Type B pancreatic cell (in vitro differentiated cells): ENCODE measurements around the gene TPMT. TPM values are rescaled to one million over a fixed set of nuclear protein-coding genes. Genes with fewer than 3 reads are reported as not detected.

Experiments used
- DNase-seq: peaks from one replicate; pipeline ENCODE4 v3.0.0; 2021; ENCODE audit warnings: mixed read lengths; ENCODE audit not compliant: unreplicated experiment; ENCODE audit errors: extremely low spot score
- H3K27ac Mint-ChIP-seq: 2 replicates; pipeline ENCODE4 v1.8.0; 2021; ENCODE audit warnings: mild to moderate bottlenecking, mixed read lengths
- H3K27me3 Mint-ChIP-seq: 2 replicates; pipeline ENCODE4 v1.8.0; 2021; ENCODE audit warnings: mixed read lengths
- H3K36me3 Mint-ChIP-seq: 2 replicates; pipeline ENCODE4 v1.8.0; 2021; ENCODE audit warnings: mixed read lengths
- H3K4me1 Mint-ChIP-seq: one replicate; pipeline ENCODE4 v1.8.0; 2021; ENCODE audit warnings: mixed read lengths; ENCODE audit not compliant: unreplicated experiment
- H3K4me3 Mint-ChIP-seq: 2 replicates; pipeline ENCODE4 v1.8.0; 2021; ENCODE audit warnings: mild to moderate bottlenecking, mixed read lengths
- H3K9me3 Mint-ChIP-seq: 2 replicates; pipeline ENCODE4 v1.8.0; 2021; ENCODE audit warnings: mixed read lengths
- total RNA-seq: library from RNA; stranded (reverse); gene quantifications from 2 replicates; pipeline ENCODE4 v1.2.1, GENCODE V29; 2021; ENCODE audit warnings: low replicate concordance
- TF ChIP-seq, protein P1 (sequence below): fragments of 200-600 bp; sonication (generic); conservative IDR thresholded peaks from 2 replicates; pipeline ENCODE4 v1.5.0; 2021; ENCODE audit warnings: antibody characterized with exemption, mild to moderate bottlenecking

Gene TPMT
- total RNA-seq, 1 donor from 2014 or later, result 12.8 TPM

DNA sequence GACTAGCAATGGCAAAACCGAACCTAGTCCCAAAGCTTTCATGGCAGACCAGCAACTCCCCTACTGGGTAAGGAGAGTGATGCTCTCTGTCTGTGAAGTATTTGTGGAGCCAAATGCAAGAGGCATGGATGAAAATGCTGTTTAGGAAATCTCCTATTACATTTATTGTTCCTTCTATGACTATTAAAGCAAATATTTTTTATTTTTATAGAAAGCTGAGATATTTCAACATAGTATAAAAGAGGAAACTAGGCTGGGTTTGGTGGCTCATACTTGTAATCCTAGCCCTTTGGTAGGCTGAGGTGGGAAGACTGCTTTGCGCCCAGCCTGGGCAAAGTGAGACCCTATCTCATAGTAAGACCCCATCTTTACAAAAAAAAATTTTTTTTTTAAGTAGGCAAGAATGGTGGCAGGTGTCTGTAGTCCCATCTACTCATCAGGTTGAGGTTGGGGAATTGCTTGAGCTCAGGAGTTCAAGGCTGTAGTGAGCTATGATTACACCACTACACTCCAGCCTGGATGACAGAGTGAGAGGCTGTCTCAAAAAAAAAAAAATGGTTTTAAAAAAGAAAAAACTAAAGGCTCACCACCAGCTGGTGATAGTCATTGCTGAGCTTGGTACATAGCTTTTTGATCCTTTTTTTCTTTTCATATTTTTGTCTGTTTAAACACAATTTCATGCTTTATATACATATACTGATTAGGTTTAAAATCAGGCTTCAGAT is 11.6 kb upstream of the TPMT start:
- Mint-ChIP-seq H3K27ac (no peak overlapping the region), H3K4me3 (no peak overlapping the region), H3K27me3 (no peaks in the 10 kb centered on the region), H3K36me3 (peaks cover 29% of the 10 kb centered on the region), H3K4me1 (no peaks in the 10 kb centered on the region), H3K9me3 (no peaks in the 10 kb centered on the region)
- TF ChIP-seq, protein P1, sequence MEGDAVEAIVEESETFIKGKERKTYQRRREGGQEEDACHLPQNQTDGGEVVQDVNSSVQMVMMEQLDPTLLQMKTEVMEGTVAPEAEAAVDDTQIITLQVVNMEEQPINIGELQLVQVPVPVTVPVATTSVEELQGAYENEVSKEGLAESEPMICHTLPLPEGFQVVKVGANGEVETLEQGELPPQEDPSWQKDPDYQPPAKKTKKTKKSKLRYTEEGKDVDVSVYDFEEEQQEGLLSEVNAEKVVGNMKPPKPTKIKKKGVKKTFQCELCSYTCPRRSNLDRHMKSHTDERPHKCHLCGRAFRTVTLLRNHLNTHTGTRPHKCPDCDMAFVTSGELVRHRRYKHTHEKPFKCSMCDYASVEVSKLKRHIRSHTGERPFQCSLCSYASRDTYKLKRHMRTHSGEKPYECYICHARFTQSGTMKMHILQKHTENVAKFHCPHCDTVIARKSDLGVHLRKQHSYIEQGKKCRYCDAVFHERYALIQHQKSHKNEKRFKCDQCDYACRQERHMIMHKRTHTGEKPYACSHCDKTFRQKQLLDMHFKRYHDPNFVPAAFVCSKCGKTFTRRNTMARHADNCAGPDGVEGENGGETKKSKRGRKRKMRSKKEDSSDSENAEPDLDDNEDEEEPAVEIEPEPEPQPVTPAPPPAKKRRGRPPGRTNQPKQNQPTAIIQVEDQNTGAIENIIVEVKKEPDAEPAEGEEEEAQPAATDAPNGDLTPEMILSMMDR, result no peak
- no peak for DNase-seq

- Mint-ChIP-seq H3K4me1 (no peaks in the 10 kb centered on the region), H3K36me3 (peaks cover 31% of the 10 kb centered on the region)
- no peak for DNase-seq
Observed at GRCh38 chr6:18165751-18166150, 10.9 kb upstream of the TPMT start.

DNA sequence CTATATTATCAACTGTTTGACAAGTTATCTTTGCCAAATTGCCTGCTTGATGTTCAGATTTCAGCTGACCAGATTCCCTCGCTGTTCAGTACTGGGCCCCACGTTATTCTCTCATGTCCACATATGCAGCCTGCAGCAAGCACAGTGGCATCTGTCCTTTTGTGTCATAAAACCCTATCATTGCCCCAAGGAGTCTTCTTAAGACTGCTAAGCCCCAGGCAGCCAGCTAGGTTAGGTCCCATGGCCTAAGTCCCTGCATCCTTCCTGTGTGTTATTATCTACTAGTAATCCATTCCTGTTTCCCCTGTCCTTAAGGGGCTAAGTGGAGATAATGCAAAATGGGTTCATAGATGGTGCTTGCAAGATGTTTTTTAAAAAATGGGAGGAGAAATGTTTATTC is 7.5 kb upstream of the TPMT start:
- Mint-ChIP-seq H3K4me1 (no peaks in the 10 kb centered on the region), H3K36me3 (peaks cover 29% of the 10 kb centered on the region), H3K27ac (no peak overlapping the region), H3K9me3 (no peaks in the 10 kb centered on the region), H3K4me3 (no peak overlapping the region), H3K27me3 (no peaks in the 10 kb centered on the region)
- DNase-seq, result no peak
- TF ChIP-seq, protein P1, result no peak

More at GRCh38 chr6:18165751-18166150, 10.9 kb upstream of the TPMT start:
- Mint-ChIP-seq H3K9me3 (no peaks in the 10 kb centered on the region), H3K4me3 (no peak overlapping the region), H3K27ac (no peak overlapping the region), H3K27me3 (no peaks in the 10 kb centered on the region)
- TF ChIP-seq, protein P1, result no peak

- Mint-ChIP-seq H3K4me1 (peaks cover under 1% of the 10 kb centered on the region), H3K27ac (no peak overlapping the region), H3K4me3 (no peak overlapping the region), H3K36me3 (peaks cover 29% of the 10 kb centered on the region), H3K27me3 (no peaks in the 10 kb centered on the region), H3K9me3 (no peaks in the 10 kb centered on the region)
- DNase-seq, result no peak
- TF ChIP-seq, protein P1, result no peak
Observed at GRCh38 chr6:18161431-18161830, 6.6 kb upstream of the TPMT start.

DNA sequence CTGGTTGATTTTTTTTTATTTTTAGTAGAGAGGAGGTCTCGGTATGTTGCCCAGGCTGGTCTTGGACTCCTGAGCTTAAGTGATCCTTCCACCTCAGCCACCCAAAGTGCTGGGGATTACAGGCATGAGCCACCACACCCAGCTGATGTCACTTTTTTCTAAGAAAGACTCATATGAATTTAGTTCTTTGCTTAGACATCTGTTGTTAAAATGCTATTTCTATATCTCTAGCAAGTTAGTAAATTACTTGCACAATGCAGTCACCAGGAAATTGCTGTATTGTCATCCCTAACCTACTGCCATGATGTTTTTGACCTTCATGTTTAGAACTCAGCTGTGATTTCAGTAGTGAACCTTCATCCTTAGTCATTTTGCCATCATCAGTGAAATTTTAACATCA is 6.0 kb upstream of the TPMT start:
- no peak overlapping the region for H3K4me3 Mint-ChIP-seq
- no peak overlapping the region for H3K27ac Mint-ChIP-seq
- no peak for DNase-seq
- no peaks in the 10 kb centered on the region for H3K9me3 Mint-ChIP-seq
- peaks cover 32% of the 10 kb centered on the region for H3K36me3 Mint-ChIP-seq
- TF ChIP-seq, protein P1, result no peak
- H3K4me1 Mint-ChIP-seq, result peaks cover 6% of the 10 kb centered on the region
- H3K27me3 Mint-ChIP-seq, result no peaks in the 10 kb centered on the region
